Testis (tissue), 3 donors: ENCODE data around the gene OSBPL8. TPM values are rescaled to one million over a fixed set of nuclear protein-coding genes. Genes with fewer than 3 reads are reported as not detected.
"Not testable (repeated sequence)": the region's sequence is repeated elsewhere in the genome, so short reads cannot be mapped to it uniquely, and the experiment has no call there.

ENCODE experiments used
- DNase-seq: peaks from one replicate; pipeline ENCODE4 v3.0.0-alpha.2; 2019
- H3K27ac ChIP-seq, 2 donors: fragments of 200-600 bp; sonication (generic); one replicate each; pipeline ENCODE4 v1.5.1; 2019
- H3K27me3 ChIP-seq: fragments of 200-600 bp; sonication (generic); one replicate; pipeline ENCODE4 v1.5.1; 2019
- H3K36me3 ChIP-seq: fragments of 200-600 bp; sonication (generic); one replicate; pipeline ENCODE4 v1.5.1; 2017; ENCODE audit warnings: low read depth; ENCODE audit errors: missing control alignments
- H3K4me1 ChIP-seq: fragments of 200-600 bp; sonication (generic); one replicate; pipeline ENCODE4 v1.5.1; 2019
- H3K4me3 ChIP-seq, 2 donors: fragments of 200-600 bp; sonication (generic); one replicate each; pipeline ENCODE4 v1.5.1; 2017 to 2019
- H3K9me3 ChIP-seq: fragments of 200-600 bp; sonication (generic); one replicate; pipeline ENCODE4 v1.5.1; 2017
- POLR2A ChIP-seq: fragments of 450-650 bp; IDR thresholded peaks from one replicate; pipeline ENCODE4 v1.6.1; 2017; ENCODE audit warnings: antibody characterized with exemption, mild to moderate bottlenecking, moderate library complexity
- WGBS, 2 donors: methylation state at CpG; one replicate each; pipeline ENCODE4 v1.1.5; 2018; 5-methylcytosine and 5-hydroxymethylcytosine counted together
- intact Hi-C: fragments of 100-400 bp; cut with DNase I; formaldehyde crosslinking; loops from one replicate; pipeline ENCODE4 v1.15.1; 2023; ENCODE audit warnings: low total_unique reads
- polyA plus RNA-seq: library from polyadenylated mRNA; stranded (reverse); fragments of 350-450 nt; fragmentation: Illumina TruSeq; extraction: RNeasy Lipid Tissue Mini Kit (QIAGEN cat#74804); gene quantifications from one replicate; pipeline ENCODE4 v1.2.3, GENCODE V29; 2014; ENCODE audit warnings: low read depth, low replicate concordance; ENCODE audit not compliant: insufficient read depth
- total RNA-seq, 2 donors: library from RNA; depleted of rRNA; stranded (reverse); fragments of >200 nt; gene quantifications; one replicate each; pipeline ENCODE4 v1.2.3, GENCODE V29; 2016
- TF ChIP-seq, protein P1 (sequence below), 3 experiments: fragments of 450-650 bp in 2 of 3; fragments of 200-600 bp in 1 of 3; sonication (generic) in 1 of 3; IDR thresholded peaks; one replicate each; pipeline ENCODE4 v1.5.1; 2016 to 2019; ENCODE audit warnings: antibody characterized with exemption in 3 of 3, mild to moderate bottlenecking in 2 of 3, moderate library complexity in 1 of 3

The OSBPL8 gene
- total and polyA plus RNA-seq, 3 donors from 2014 or later = 19.1 to 77.5 (median 64.3) TPM

GRCh38 chr12:76501390-76501789 lies 58.2 kb downstream of the OSBPL8 start:
- 93 to 100% methylated on average over 2 of the region's 2 CpGs for WGBS, 2 donors
- H3K36me3 ChIP-seq = no peaks in the 10 kb centered on the region
- H3K4me3 ChIP-seq = no peak overlapping the region
- H3K4me1 ChIP-seq = no peaks in the 10 kb centered on the region
- H3K27ac ChIP-seq = no peak overlapping the region
- no peaks in the 10 kb centered on the region for H3K27me3 ChIP-seq
- TF ChIP-seq, protein P1, sequence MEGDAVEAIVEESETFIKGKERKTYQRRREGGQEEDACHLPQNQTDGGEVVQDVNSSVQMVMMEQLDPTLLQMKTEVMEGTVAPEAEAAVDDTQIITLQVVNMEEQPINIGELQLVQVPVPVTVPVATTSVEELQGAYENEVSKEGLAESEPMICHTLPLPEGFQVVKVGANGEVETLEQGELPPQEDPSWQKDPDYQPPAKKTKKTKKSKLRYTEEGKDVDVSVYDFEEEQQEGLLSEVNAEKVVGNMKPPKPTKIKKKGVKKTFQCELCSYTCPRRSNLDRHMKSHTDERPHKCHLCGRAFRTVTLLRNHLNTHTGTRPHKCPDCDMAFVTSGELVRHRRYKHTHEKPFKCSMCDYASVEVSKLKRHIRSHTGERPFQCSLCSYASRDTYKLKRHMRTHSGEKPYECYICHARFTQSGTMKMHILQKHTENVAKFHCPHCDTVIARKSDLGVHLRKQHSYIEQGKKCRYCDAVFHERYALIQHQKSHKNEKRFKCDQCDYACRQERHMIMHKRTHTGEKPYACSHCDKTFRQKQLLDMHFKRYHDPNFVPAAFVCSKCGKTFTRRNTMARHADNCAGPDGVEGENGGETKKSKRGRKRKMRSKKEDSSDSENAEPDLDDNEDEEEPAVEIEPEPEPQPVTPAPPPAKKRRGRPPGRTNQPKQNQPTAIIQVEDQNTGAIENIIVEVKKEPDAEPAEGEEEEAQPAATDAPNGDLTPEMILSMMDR (IDR thresholded peaks at IDR 0.05) = no peak
- no peak for TF ChIP-seq POLR2A
- DNase-seq = no peak
- H3K9me3 ChIP-seq = no peaks in the 10 kb centered on the region
- intact Hi-C loops = no loop called here

DNA sequence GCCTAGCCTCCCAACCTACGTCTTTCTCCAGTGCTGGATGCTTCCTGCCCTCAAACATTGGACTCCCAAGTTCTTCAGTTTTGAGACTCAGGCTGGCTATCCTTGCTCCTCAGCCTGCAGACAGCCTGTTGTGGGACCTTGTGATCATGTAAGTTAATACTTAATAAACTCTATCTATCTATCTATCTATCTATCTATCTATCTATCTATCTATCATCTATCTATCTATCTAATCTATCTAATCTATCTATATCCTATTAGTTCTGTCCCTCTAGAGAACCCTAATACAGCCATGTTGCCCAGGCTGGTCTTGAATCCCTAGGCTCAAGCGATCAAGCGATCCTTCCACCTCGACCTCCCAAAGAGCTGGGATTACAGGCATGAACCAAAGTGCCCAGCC lies 60.4 kb downstream of the OSBPL8 start:
- H3K4me1 ChIP-seq, H3K4me3 ChIP-seq, intact Hi-C loops, DNase-seq, H3K27ac ChIP-seq, H3K9me3 ChIP-seq, H3K27me3 ChIP-seq, H3K36me3 ChIP-seq: not testable (repeated sequence)
- 91 to 97% methylated on average over 4 of the region's 4 CpGs for WGBS, 2 donors

DNA sequence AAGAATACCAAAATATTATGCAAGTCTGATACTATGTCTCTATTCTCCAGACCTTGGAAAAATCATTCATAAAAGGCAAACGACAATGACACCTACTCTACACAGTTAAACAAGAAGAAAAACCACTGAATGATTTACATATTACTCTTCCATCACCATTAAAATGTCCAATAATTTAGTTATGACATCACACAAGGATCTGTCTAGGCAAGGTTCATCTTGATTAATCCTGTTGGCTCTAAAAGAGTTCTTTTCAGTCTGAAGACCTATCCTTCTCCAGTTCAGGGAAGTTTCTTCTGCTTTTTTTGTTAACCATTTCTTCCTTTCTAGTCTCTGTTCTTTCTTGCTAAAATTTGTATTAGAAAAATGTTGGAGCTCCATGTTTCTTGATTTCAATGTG lies 64.0 kb downstream of the OSBPL8 start:
- H3K36me3 ChIP-seq = no peaks in the 10 kb centered on the region
- H3K27me3 ChIP-seq = no peaks in the 10 kb centered on the region
- 77 to 78% methylated on average over 1 of the region's 1 CpG for WGBS, 2 donors
- H3K27ac ChIP-seq = no peak overlapping the region
- no peaks in the 10 kb centered on the region for H3K4me1 ChIP-seq
- intact Hi-C loops = no loop called here
- no peak for TF ChIP-seq POLR2A
- TF ChIP-seq, protein P1 (IDR thresholded peaks at IDR 0.05) = no peak
- no peak for DNase-seq
- H3K9me3 ChIP-seq = no peaks in the 10 kb centered on the region
- H3K4me3 ChIP-seq = no peak overlapping the region

GRCh38 chr12:76491292-76491691 lies 68.3 kb downstream of the OSBPL8 start:
- no peak for DNase-seq
- 91% methylated on average over 1 of the region's 1 CpG for WGBS, 2 donors
- H3K27me3 ChIP-seq = no peaks in the 10 kb centered on the region
- H3K4me3 ChIP-seq = no peak overlapping the region
- no peak for TF ChIP-seq POLR2A
- TF ChIP-seq, protein P1 (IDR thresholded peaks at IDR 0.05) = no peak
- intact Hi-C loops = no loop called here
- H3K27ac ChIP-seq = no peak overlapping the region
- H3K9me3 ChIP-seq = no peaks in the 10 kb centered on the region
- H3K4me1 ChIP-seq = no peaks in the 10 kb centered on the region
- no peaks in the 10 kb centered on the region for H3K36me3 ChIP-seq

DNA sequence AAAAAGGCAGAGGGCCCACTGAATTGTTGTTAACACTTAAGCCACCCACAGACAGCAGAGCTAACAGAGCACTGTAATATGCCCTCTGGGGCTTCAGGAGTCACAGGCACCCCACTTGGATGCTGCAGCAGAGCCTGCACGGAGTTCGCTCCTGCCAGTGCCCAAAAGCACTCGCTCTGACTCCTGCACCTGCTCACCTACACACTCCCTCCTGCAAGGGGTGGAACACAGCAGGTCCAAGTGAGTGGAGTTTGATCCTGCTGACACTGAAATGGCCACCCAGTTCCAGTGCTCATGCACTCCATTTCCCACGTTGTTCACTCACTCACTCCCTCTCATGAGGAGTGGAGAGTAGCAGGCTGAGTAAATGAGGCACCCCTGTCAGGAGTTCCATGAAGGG lies 68.8 kb downstream of the OSBPL8 start:
- Histone ChIP-seq H3K4me3 (no peak overlapping the region), H3K9me3 (no peaks in the 10 kb centered on the region), H3K36me3 (no peaks in the 10 kb centered on the region), H3K27ac (no peak overlapping the region), H3K27me3 (no peaks in the 10 kb centered on the region), H3K4me1 (no peaks in the 10 kb centered on the region)
- no peak for DNase-seq
- WGBS, 2 donors = 73 to 90% methylated on average over 4 of the region's 4 CpGs
- TF ChIP-seq POLR2A = no peak
- TF ChIP-seq, protein P1 (IDR thresholded peaks at IDR 0.05) = no peak
- intact Hi-C loops = no loop called here
